Tibial nerve (tissue), 4 donors: ENCODE measurements around the gene SAA1.

Experiments
- CTCF ChIP-seq, 5 experiments: fragments of 200-600 bp in 3 of 5; fragments of 450-650 bp in 2 of 5; sonication (generic) in 3 of 5; IDR thresholded peaks; one replicate each; pipeline ENCODE4 v1.5.1; 2016 to 2019; ENCODE audit warnings: antibody characterized with exemption in 5 of 5, mild to moderate bottlenecking in 3 of 5, moderate library complexity in 2 of 5
- EP300 ChIP-seq, 2 donors: sonication (generic); formaldehyde crosslinking; IDR thresholded peaks; one replicate each; pipeline ENCODE4 v1.6.1; 2017; ENCODE audit warnings: antibody characterized with exemption in 2 of 2, mild to moderate bottlenecking in 1 of 2

- no peak for TF ChIP-seq CTCF (IDR thresholded peaks at IDR 0.05)
- no peak for TF ChIP-seq EP300 (IDR thresholded peaks at IDR 0.05)
Measured at GRCh38 chr11:18264677-18265555, 1.1 kb upstream of the SAA1 start.
